Calu3 (cell line): Measurements from ENCODE around the gene CCHCR1. TPM values are rescaled to one million over a fixed set of nuclear protein-coding genes. Genes with fewer than 3 reads are reported as not detected.

Source experiments
- BruUV-seq: library from RNA; stranded (reverse); fragments of 400-500 nt; replicated peaks from 2 replicates; lab custom pipeline; 2021; lab: Mats Ljungman, UMichigan
- CTCF ChIA-PET: fragments of 300-600 bp; sonication (Branson Sonifier 250); formaldehyde crosslinking; loops from one replicate; lab custom pipeline; 2022; ENCODE audit warnings: antibody characterized with exemption; lab: Charles Lee
- DNase-seq: peaks from one replicate; pipeline ENCODE4 v3.0.0; 2022
- H3K27ac Mint-ChIP-seq: one replicate; pipeline ENCODE4 v1.8.0; 2022; ENCODE audit warnings: mixed read lengths; ENCODE audit not compliant: unreplicated experiment
- H3K27me3 Mint-ChIP-seq: one replicate; pipeline ENCODE4 v1.8.0; 2022; ENCODE audit warnings: mixed read lengths; ENCODE audit not compliant: unreplicated experiment
- H3K36me3 Mint-ChIP-seq: one replicate; pipeline ENCODE4 v1.8.0; 2022; ENCODE audit warnings: mild to moderate bottlenecking, moderate library complexity, mixed read lengths; ENCODE audit not compliant: insufficient read depth, unreplicated experiment
- H3K4me1 Mint-ChIP-seq: one replicate; pipeline ENCODE4 v1.8.0; 2022; ENCODE audit warnings: mild to moderate bottlenecking, low read depth, mixed read lengths; ENCODE audit not compliant: unreplicated experiment
- H3K4me3 Mint-ChIP-seq: one replicate; pipeline ENCODE4 v1.8.0; 2022; ENCODE audit warnings: mild to moderate bottlenecking, low read depth, moderate library complexity, mixed read lengths; ENCODE audit not compliant: unreplicated experiment
- H3K9me3 Mint-ChIP-seq: one replicate; pipeline ENCODE4 v1.8.0; 2022; ENCODE audit warnings: low read depth, mixed read lengths; ENCODE audit not compliant: unreplicated experiment
- intact Hi-C: fragments of 100-400 bp; cut with micrococcal nuclease; formaldehyde crosslinking; loops from one replicate; pipeline ENCODE4 v1.10.0; 2022; ENCODE audit not compliant: unreplicated experiment
- total RNA-seq: library from RNA; stranded (reverse); gene quantifications from 2 replicates; pipeline ENCODE4 v1.2.3, GENCODE V29; 2022
- TF ChIP-seq, protein P1 (sequence below): fragments of 200-600 bp; IDR thresholded peaks from one replicate; pipeline ENCODE4 v1.8.0; 2022; ENCODE audit warnings: antibody characterized with exemption; ENCODE audit not compliant: unreplicated experiment

Gene CCHCR1
- total RNA-seq, 1 experiment from 2014 or later: 105 TPM

- CTCF ChIA-PET: interaction anchor here (0.6 to 1.6 kb wide), 6 partner anchors 17 to 679 kb away, joined by 3 to 7 read pairs (median 4); partner anchors contain the start of gene PSORS1C1
- Mint-ChIP-seq H3K4me3 (no peak overlapping the region), H3K9me3 (no peaks in the 10 kb centered on the region), H3K27me3 (no peaks in the 10 kb centered on the region), H3K36me3 (peaks cover 17% of the 10 kb centered on the region), H3K4me1 (peaks cover 17% of the 10 kb centered on the region), H3K27ac (no peak overlapping the region)
- intact Hi-C loops: no loop called here
- no TSS peak for BruUV-seq
- TF ChIP-seq, protein P1, sequence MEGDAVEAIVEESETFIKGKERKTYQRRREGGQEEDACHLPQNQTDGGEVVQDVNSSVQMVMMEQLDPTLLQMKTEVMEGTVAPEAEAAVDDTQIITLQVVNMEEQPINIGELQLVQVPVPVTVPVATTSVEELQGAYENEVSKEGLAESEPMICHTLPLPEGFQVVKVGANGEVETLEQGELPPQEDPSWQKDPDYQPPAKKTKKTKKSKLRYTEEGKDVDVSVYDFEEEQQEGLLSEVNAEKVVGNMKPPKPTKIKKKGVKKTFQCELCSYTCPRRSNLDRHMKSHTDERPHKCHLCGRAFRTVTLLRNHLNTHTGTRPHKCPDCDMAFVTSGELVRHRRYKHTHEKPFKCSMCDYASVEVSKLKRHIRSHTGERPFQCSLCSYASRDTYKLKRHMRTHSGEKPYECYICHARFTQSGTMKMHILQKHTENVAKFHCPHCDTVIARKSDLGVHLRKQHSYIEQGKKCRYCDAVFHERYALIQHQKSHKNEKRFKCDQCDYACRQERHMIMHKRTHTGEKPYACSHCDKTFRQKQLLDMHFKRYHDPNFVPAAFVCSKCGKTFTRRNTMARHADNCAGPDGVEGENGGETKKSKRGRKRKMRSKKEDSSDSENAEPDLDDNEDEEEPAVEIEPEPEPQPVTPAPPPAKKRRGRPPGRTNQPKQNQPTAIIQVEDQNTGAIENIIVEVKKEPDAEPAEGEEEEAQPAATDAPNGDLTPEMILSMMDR: no peak
- DNase-seq: no peak
Measured at GRCh38 chr6:31131595-31131994, 26.0 kb downstream of the CCHCR1 start.

- no TSS peak for BruUV-seq
- CTCF ChIA-PET: interaction anchor here (0.7 to 2.8 kb wide), 4 partner anchors 44 to 71 kb away, joined by 3 to 11 read pairs (median 3); no protein-coding TSS in a partner anchor
- Mint-ChIP-seq H3K4me3 (no peak overlapping the region), H3K4me1 (peaks cover 26% of the 10 kb centered on the region), H3K9me3 (no peaks in the 10 kb centered on the region), H3K27me3 (no peaks in the 10 kb centered on the region), H3K36me3 (peaks cover 24% of the 10 kb centered on the region), H3K27ac (no peak overlapping the region)
- DNase-seq: no peak
- TF ChIP-seq, protein P1: no peak
- intact Hi-C loops: no loop called here
Measured at GRCh38 chr6:31130751-31131150, 26.9 kb downstream of the CCHCR1 start.

DNA sequence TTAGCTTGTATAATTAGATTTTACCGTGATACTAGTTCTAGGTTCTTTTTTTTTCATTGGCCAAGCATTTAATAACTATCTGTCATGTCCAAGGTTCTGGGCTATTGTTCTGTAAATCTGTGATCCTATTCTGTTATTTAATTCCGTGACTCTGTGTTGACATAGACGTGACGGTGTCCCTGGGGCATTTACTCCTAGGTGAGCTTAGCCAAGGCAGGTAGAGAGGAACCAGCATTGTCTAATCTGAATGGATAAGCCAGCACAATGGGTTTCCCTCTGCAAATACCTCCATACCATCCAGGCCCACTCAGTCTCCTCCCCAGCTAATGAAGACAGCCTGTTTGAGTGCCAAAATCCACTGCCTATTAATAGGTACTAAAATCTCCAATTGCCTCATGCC, 28.5 kb downstream of the CCHCR1 start:
- intact Hi-C loops: loop anchor here (2.0 to 5.0 kb wide), 2 partner anchors 42 to 212 kb away; no protein-coding TSS in a partner anchor
- TF ChIP-seq, protein P1: no peak
- H3K4me1 Mint-ChIP-seq: peaks cover 41% of the 10 kb centered on the region
- CTCF ChIA-PET: interaction anchor here (0.7 to 2.8 kb wide), 6 partner anchors 14 to 63 kb away, joined by 3 to 11 read pairs (median 4); partner anchors contain the start of gene PSORS1C1
- H3K36me3 Mint-ChIP-seq: peaks cover 29% of the 10 kb centered on the region
- H3K27me3 Mint-ChIP-seq: no peaks in the 10 kb centered on the region
- no peak overlapping the region for H3K4me3 Mint-ChIP-seq
- DNase-seq: no peak
- BruUV-seq: no TSS peak
- no peaks in the 10 kb centered on the region for H3K9me3 Mint-ChIP-seq
- H3K27ac Mint-ChIP-seq: no peak overlapping the region

- CTCF ChIA-PET: interaction anchor here (0.7 to 2.8 kb wide), 5 partner anchors 13 to 64 kb away, joined by 3 to 11 read pairs (median 4); partner anchors contain the start of gene PSORS1C1
- TF ChIP-seq, protein P1: peak; percentile 99
- H3K4me3 Mint-ChIP-seq: no peak overlapping the region
- peak overlapping the region; percentile 45 for H3K27ac Mint-ChIP-seq
- peaks cover 33% of the 10 kb centered on the region for H3K36me3 Mint-ChIP-seq
- H3K9me3 Mint-ChIP-seq: no peaks in the 10 kb centered on the region
- intact Hi-C loops: loop anchor here (2.0 to 5.0 kb wide), 2 partner anchors 41 to 211 kb away; no protein-coding TSS in a partner anchor
- DNase-seq: peak; percentile 92
- peaks cover 50% of the 10 kb centered on the region for H3K4me1 Mint-ChIP-seq
- no peaks in the 10 kb centered on the region for H3K27me3 Mint-ChIP-seq
- no TSS peak for BruUV-seq
Measured at GRCh38 chr6:31128093-31128676, 29.4 kb downstream of the CCHCR1 start.
